Fibroblast of the conjunctiva (primary cell): ENCODE results near the gene FXYD5.

ENCODE experiments used
- DNase-seq: peaks from one replicate; pipeline ENCODE4 v3.0.0-alpha.2; 2010; ENCODE audit warnings: low read depth

The FXYD5 gene

GRCh38 chr19:35216016-35216832 lies 61.7 kb downstream of the FXYD5 start:
- DNase-seq, result no peak

- no peak for DNase-seq
Observed at GRCh38 chr19:35216833-35217648, 62.5 kb downstream of the FXYD5 start.

GRCh38 chr19:35217649-35217990 lies 63.1 kb downstream of the FXYD5 start:
- no peak for DNase-seq

GRCh38 chr19:35219008-35219407 lies 64.5 kb downstream of the FXYD5 start:
- DNase-seq, result no peak
